A549 (cell line): ENCODE results near the gene CCDC78. TPM values are rescaled to one million over a fixed set of nuclear protein-coding genes. Genes with fewer than 3 reads are reported as not detected.

ENCODE experiments used
- ATAC-seq, 2 experiments: fragments of 200-7000 bp in 1 of 2; fragments of >200 bp in 1 of 2; cut with Nextera tagmentation in 1 of 2; cut with Tn5 transposase in 1 of 2; 3 replicates each; pipeline versions ENCODE4 v1.8.0 to v1.9.1; 2018 to 2020; ENCODE audit warnings: mild to moderate bottlenecking in 1 of 2, moderate library complexity in 1 of 2
- CTCF ChIA-PET: fragments of 300-600 bp; sonication (Branson Sonifier 250); formaldehyde crosslinking; extraction: SDS; loops from one replicate; lab custom pipeline; 2021; ENCODE audit warnings: antibody characterized with exemption, inconsistent platforms; lab: Yijun Ruan, JAX
- POLR2A ChIA-PET: fragments of 350-600 bp; formaldehyde crosslinking; extraction: SDS; loops from one replicate; lab custom pipeline; 2021; ENCODE audit warnings: antibody characterized with exemption, inconsistent platforms; lab: Yijun Ruan, JAX
- DNase-seq, 2 experiments: peaks; one replicate each; pipeline versions ENCODE4 v3.0.0 to v3.0.0-alpha.2; 2011 to 2016; ENCODE audit warnings: low read depth in 1 of 2, low spot score in 1 of 2
- FAIRE-seq: peaks from 2 replicates; lab custom pipeline; 2011; peaks lifted over from hg19 to GRCh38; lab: Jason Lieb, UNC
- H3K27ac ChIP-seq, 2 experiments: fragments of >200 bp; sonication (Bioruptor Twin); formaldehyde crosslinking; 3 replicates each; pipeline ENCODE4 v1.5.1; 2016 to 2017
- H3K4me1 ChIP-seq: fragments of >200 bp; sonication (Bioruptor Twin); formaldehyde crosslinking; 3 replicates; pipeline ENCODE4 v1.6.1; 2016
- H3K4me2 ChIP-seq: fragments of >200 bp; sonication (Bioruptor Twin); formaldehyde crosslinking; 3 replicates; pipeline ENCODE4 v1.6.1; 2016
- H3K4me3 ChIP-seq: fragments of >200 bp; sonication (Bioruptor Twin); formaldehyde crosslinking; 3 replicates; pipeline ENCODE4 v1.5.1; 2016
- H3K9me3 ChIP-seq: fragments of >200 bp; sonication (Bioruptor Twin); formaldehyde crosslinking; 3 replicates; pipeline ENCODE4 v1.6.1; 2016
- ATOH8 ChIP-seq: fragments of 250-450 bp; sonication (Bioruptor Pico); IDR thresholded peaks from 2 replicates; pipeline ENCODE4 v1.5.0; 2020; ENCODE audit warnings: low read depth, mild to moderate bottlenecking, moderate library complexity
- BHLHE40 ChIP-seq: IDR thresholded peaks from 2 replicates; pipeline ENCODE4 v1.6.1; 2012; ENCODE audit warnings: low read depth, low read length, inconsistent platforms
- CBX8 ChIP-seq: fragments of 200-600 bp; sonication (generic); IDR thresholded peaks from 2 replicates; pipeline ENCODE4 v1.6.1; 2016
- E2F6 ChIP-seq: IDR thresholded peaks from 2 replicates; pipeline ENCODE4 v1.6.1; 2012; ENCODE audit warnings: low read depth, borderline replicate concordance
- EP300 ChIP-seq, 2 experiments: fragments of >200 bp; sonication (Bioruptor Twin); formaldehyde crosslinking; IDR thresholded peaks; 2 replicates in 1 of 2; 3 replicates in 1 of 2; pipeline ENCODE4 v1.6.1; 2016 to 2017
- HDAC2 ChIP-seq: fragments of 200-600 bp; sonication (generic); IDR thresholded peaks from 2 replicates; pipeline ENCODE4 v1.6.1; 2016
- HES2 ChIP-seq: fragments of >200 bp; sonication (Bioruptor Twin); formaldehyde crosslinking; IDR thresholded peaks from 2 replicates; pipeline ENCODE4 v1.6.1; 2016
- HEYL ChIP-seq: fragments of 250-450 bp; sonication (Bioruptor Pico); IDR thresholded peaks from 2 replicates; pipeline ENCODE4 v1.8.0; 2021; ENCODE audit warnings: mild to moderate bottlenecking, moderate library complexity
- HMGXB4 ChIP-seq: fragments of 250-450 bp; sonication (Bioruptor Pico); IDR thresholded peaks from 2 replicates; pipeline ENCODE4 v1.5.0; 2021; ENCODE audit warnings: mild to moderate bottlenecking, moderate library complexity, borderline replicate concordance
- KDM5A ChIP-seq: fragments of 200-600 bp; sonication (generic); IDR thresholded peaks from 2 replicates; pipeline ENCODE4 v1.6.1; 2016; ENCODE audit warnings: antibody characterized with exemption, mild to moderate bottlenecking
- MAX ChIP-seq: IDR thresholded peaks from 2 replicates; pipeline ENCODE4 v1.6.1; 2012
- PBX3 ChIP-seq: IDR thresholded peaks from 2 replicates; pipeline ENCODE4 v1.6.1; 2012
- PHF8 ChIP-seq: fragments of 200-600 bp; sonication (generic); IDR thresholded peaks from 2 replicates; pipeline ENCODE4 v1.6.1; 2016; ENCODE audit warnings: low read depth, mild to moderate bottlenecking, antibody characterized with exemption, moderate library complexity, borderline replicate concordance
- POLR2A ChIP-seq: IDR thresholded peaks from 2 replicates; pipeline ENCODE4 v1.6.1; 2012; ENCODE audit warnings: mild to moderate bottlenecking, low read length
- RCOR1 ChIP-seq: fragments of 150-350 bp; IDR thresholded peaks from 2 replicates; pipeline ENCODE4 v1.6.1; 2014; ENCODE audit warnings: antibody characterized with exemption, low read length, low read depth
- RFX5 ChIP-seq: fragments of 450-650 bp; IDR thresholded peaks from 2 replicates; pipeline ENCODE4 v1.7.1; 2014; ENCODE audit warnings: antibody characterized with exemption, mild to moderate bottlenecking, moderate library complexity
- RNF2 ChIP-seq: fragments of 200-600 bp; sonication (generic); IDR thresholded peaks from 2 replicates; pipeline ENCODE4 v1.6.1; 2016; ENCODE audit warnings: low read depth, mild to moderate bottlenecking, antibody characterized with exemption, moderate library complexity, borderline replicate concordance
- TFCP2L1 ChIP-seq: fragments of 250-450 bp; sonication (Bioruptor Pico); IDR thresholded peaks from 2 replicates; pipeline ENCODE4 v1.5.0; 2021; ENCODE audit warnings: mild to moderate bottlenecking
- USF2 ChIP-seq: fragments of 450-650 bp; IDR thresholded peaks from 2 replicates; pipeline ENCODE4 v1.6.1; 2014; ENCODE audit warnings: antibody characterized with exemption
- ZC3H11A ChIP-seq: fragments of 450-650 bp; IDR thresholded peaks from 2 replicates; pipeline ENCODE4 v1.6.1; 2014; ENCODE audit warnings: antibody characterized with exemption, mild to moderate bottlenecking
- ZNF302 ChIP-seq: fragments of 250-450 bp; sonication (Bioruptor Pico); IDR thresholded peaks from 2 replicates; pipeline ENCODE4 v1.9.0; 2021; ENCODE audit warnings: inconsistent platforms, mild to moderate bottlenecking, moderate library complexity
- WGBS: methylation state at CpG from one replicate; pipeline ENCODE4 v1.1.6; 2017; ENCODE audit errors: missing lambda C conversion rate; 5-methylcytosine and 5-hydroxymethylcytosine counted together
- polyA plus RNA-seq, 4 experiments: library from polyadenylated mRNA; depleted of rRNA in 3 of 4; stranded (reverse); fragments of >200 nt; fragmentation: RNase III in 1 of 4; extraction: RNeasy Plus Mini Kit Qiagen cat#74134 plus additional on column Dnase treatment in 1 of 4; gene quantifications; 2 replicates in 3 of 4; 3 replicates in 1 of 4; pipeline ENCODE4 v1.2.3, GENCODE V29; 2011 to 2017

CCDC78 gene
- polyA plus RNA-seq, 2 of the 4 experiments (the other 2 are of a cell fraction): 1.1 to 4.7 TPM

- ChIA-PET CTCF (interaction anchor here (0.6 to 1.7 kb wide), 2 partner anchors 23 to 120 kb away, joined by 3 to 4 read pairs; no protein-coding TSS in a partner anchor), POLR2A (interaction anchor here (0.7 kb wide), 1 partner anchor 10 kb away, joined by 4 read pairs; no protein-coding TSS in a partner anchor)
- TF ChIP-seq EP300 (IDR thresholded peaks at IDR 0.05) (no peak), CBX8 (no peak), HEYL (CRISPR knock-in tag) (no peak), RFX5 (no peak), TFCP2L1 (CRISPR knock-in tag) (no peak), RCOR1 (no peak), PBX3 (no peak), HDAC2 (no peak), HES2 (no peak), ZC3H11A (no peak), HMGXB4 (CRISPR knock-in tag) (no peak)
- no peak for FAIRE-seq
- DNase-seq: no peak
- no peak for ATAC-seq
- Histone ChIP-seq H3K4me1 (peaks cover 26% of the 10 kb centered on the region; the same call in 2 of the 3 replicates), H3K27ac (no peak overlapping the region), H3K4me3 (no peak overlapping the region), H3K9me3 (no peaks in the 10 kb centered on the region), H3K4me2 (no peak overlapping the region)
- 43% methylated on average over 9 of the region's 19 CpGs for WGBS
Measured at GRCh38 chr16:698911-699671, 27.2 kb downstream of the CCDC78 start.

GRCh38 chr16:695355-696089 is 30.7 kb downstream of the CCDC78 start:
- ChIA-PET POLR2A (interaction anchor here (1.1 to 1.6 kb wide), 4 partner anchors 10 to 25 kb away, joined by 3 to 7 read pairs (median 6); partner anchors contain the start of gene ANTKMT), CTCF (interaction anchor here (0.9 to 2.5 kb wide), 10 partner anchors 8 to 90 kb away, joined by 3 to 25 read pairs (median 4); partner anchors contain the start of gene RHOT2)
- DNase-seq (peak in 1 of 2 experiments; percentile 78), FAIRE-seq (no peak), ATAC-seq (peak; percentile 38 to 61)
- no peaks in the 10 kb centered on the region for H3K9me3 ChIP-seq
- TF ChIP-seq RFX5: no peak
- TF ChIP-seq KDM5A: no peak
- no peak for TF ChIP-seq ZC3H11A
- TF ChIP-seq PHF8: no peak
- peak; percentile 77 for TF ChIP-seq USF2
- TF ChIP-seq BHLHE40: no peak
- peak; percentile 93 for TF ChIP-seq E2F6
- TF ChIP-seq ATOH8 (CRISPR knock-in tag): no peak
- 0 out of 2 replicates have a peak, but pooled peaks have one; percentile 43 for TF ChIP-seq RNF2
- no peak for TF ChIP-seq HMGXB4 (CRISPR knock-in tag)
- TF ChIP-seq POLR2A: peak; percentile 42; the same call in 1 of the 2 replicates
- no peak for TF ChIP-seq ZNF302 (CRISPR knock-in tag)
- no peak for TF ChIP-seq PBX3
- TF ChIP-seq MAX: peak; percentile 96
- peaks cover 22% of the 10 kb centered on the region; the same call in 2 of the 3 replicates for H3K4me1 ChIP-seq
- peak overlapping the region; percentile 37 for H3K4me3 ChIP-seq
- 16% methylated on average over 30 of the region's 71 CpGs for WGBS
- peak overlapping the region; percentile 51 to 76; a peak in 5 of 6 replicates for H3K27ac ChIP-seq
- H3K4me2 ChIP-seq: peak overlapping the region; percentile 91
